ENCODE results near the gene FOXO3. TPM values are rescaled to one million over a fixed set of nuclear protein-coding genes. Genes with fewer than 3 reads are reported as not detected.

The FOXO3 gene
- total and polyA plus RNA-seq, 2 of the 8 experiments (the other 6 are each of a cell fraction or from before 2014, with no cell fraction given) = 13.1 to 19.3 TPM

DNA sequence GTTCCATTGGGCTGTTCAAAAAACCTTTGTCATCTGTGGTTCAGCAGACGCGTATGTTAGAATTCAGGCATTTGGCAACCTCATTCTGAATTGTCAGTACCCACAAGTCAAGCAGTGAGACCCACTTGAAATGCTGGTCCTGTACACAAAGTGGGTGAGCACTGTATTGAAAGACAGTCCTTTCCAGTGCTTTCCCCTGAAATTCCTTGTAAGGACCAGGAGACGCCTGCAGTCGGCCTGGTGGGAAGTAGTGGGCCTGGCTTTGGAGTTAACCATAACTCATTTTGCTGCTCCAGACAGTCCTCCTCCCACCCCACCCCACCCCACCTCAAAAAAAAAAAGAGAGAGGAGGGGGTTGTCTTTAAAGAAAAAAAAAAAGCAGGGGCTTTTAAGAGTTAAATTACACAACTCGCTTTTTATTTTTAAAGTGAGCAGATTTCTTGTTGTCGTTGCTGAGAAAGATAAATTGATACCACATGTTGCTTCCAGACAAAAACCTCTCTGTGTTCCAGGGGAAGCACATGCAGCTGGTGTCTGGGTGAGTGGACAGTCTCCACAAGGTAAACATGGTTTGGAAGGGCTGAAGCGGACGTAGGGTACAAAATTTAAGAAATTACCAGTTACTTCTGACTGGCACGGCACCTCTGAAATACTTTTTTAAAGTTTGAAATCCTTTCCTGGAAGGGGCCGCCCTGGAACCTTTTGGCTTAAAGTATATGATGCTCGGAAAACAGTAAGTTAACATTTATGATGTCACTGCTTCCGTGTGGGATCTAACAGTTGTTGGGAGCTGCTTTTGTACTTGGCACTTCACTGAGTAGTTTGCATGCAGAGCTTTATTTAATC lies 95.3 kb downstream of the FOXO3 start:
- no peak overlapping the region for H2AFZ ChIP-seq (ENCODE audit: low read length)
- H3K4me1 ChIP-seq (replicated peaks in 1 of 4; ENCODE audit: control insufficient read depth in 3 of 4, insufficient read depth in 4 of 4, low read length in 3 of 4) = peaks cover 0 to 3% (median under 1%) of the 10 kb centered on the region in 4 experiments; a peak in 2 of 7 replicates
- H4K5ac ChIP-seq (ENCODE audit: insufficient read length, low read depth, low read length) = no peak overlapping the region
- H4K8ac ChIP-seq (ENCODE audit: extremely low read depth, insufficient read depth, low read length) = no peak overlapping the region
- no peak overlapping the region for H2BK15ac ChIP-seq (ENCODE audit: low read length)
- H3K23me2 ChIP-seq (ENCODE audit: low read depth, low read length) = no peaks in the 10 kb centered on the region
- no peak overlapping the region for H2BK120ac ChIP-seq (replicated peaks; ENCODE audit: low read depth, low read length)
- H3K79me2 ChIP-seq (ENCODE audit: control insufficient read depth in 1 of 2, insufficient read depth in 2 of 2, low read length in 2 of 2) = peaks cover 0 to 41% of the 10 kb centered on the region in 2 experiments; a peak in 2 of 4 replicates
- H3K4me3 ChIP-seq (ENCODE audit: extremely low read depth in 1 of 4, insufficient read depth in 2 of 4, low read depth in 3 of 4, low read length in 4 of 4) = no peak overlapping the region
- ChIA-PET CTCF (ENCODE audit: partially characterized antibody) (no interaction called here), POLR2A (ENCODE audit: partially characterized antibody) (no interaction called here)
- no peak overlapping the region for H2BK5ac ChIP-seq (ENCODE audit: low read depth, low read length)
- H2BK12ac ChIP-seq (ENCODE audit: low read depth, low read length) = no peak overlapping the region
- H3K18ac ChIP-seq (ENCODE audit: extremely low read depth, low read length) = no peak overlapping the region
- H4K20me1 ChIP-seq (replicated peaks in 1 of 2; ENCODE audit: control insufficient read depth in 1 of 2, insufficient read depth in 2 of 2, low read length in 2 of 2) = no peaks in the 10 kb centered on the region
- H4K91ac ChIP-seq (replicated peaks; ENCODE audit: insufficient read length, low read length) = no peak overlapping the region
- H3K56ac ChIP-seq (replicated peaks; ENCODE audit: insufficient read length, low read depth, low read length) = no peak overlapping the region
- no peaks in the 10 kb centered on the region for H3K9me3 ChIP-seq (ENCODE audit: insufficient read depth in 2 of 2, low read depth in 1 of 2, low read length in 1 of 2)
- no peak overlapping the region for H3K4me2 ChIP-seq (ENCODE audit: insufficient read depth in 1 of 2, low read depth in 2 of 2, low read length in 2 of 2)
- no peaks in the 10 kb centered on the region for H3K36me3 ChIP-seq (ENCODE audit: control insufficient read depth in 2 of 4, insufficient read depth in 4 of 4, low read length in 3 of 4)
- no peaks in the 10 kb centered on the region for H3K27me3 ChIP-seq (replicated peaks in 1 of 4; ENCODE audit: control insufficient read depth in 3 of 4, extremely low read depth in 1 of 4, insufficient read depth in 3 of 4, low read length in 3 of 4)
- no peak overlapping the region for H3K4ac ChIP-seq (replicated peaks; ENCODE audit: insufficient read length, low read depth, low read length)
- H2BK20ac ChIP-seq (ENCODE audit: low read length) = no peak overlapping the region
- no peak for FAIRE-seq
- no peak overlapping the region for H3K27ac ChIP-seq (ENCODE audit: low read depth, low read length)
- H3K9ac ChIP-seq (replicated peaks in 1 of 4; ENCODE audit: extremely low read depth in 1 of 4, low read depth in 3 of 4, low read length in 3 of 4) = no peak overlapping the region
- WGBS, 2 experiments (ENCODE audit: extremely low coverage in 1 of 2, insufficient coverage in 1 of 2, insufficient read length in 1 of 2, insufficient replicate concordance in 2 of 2, low coverage in 1 of 2, low lambda C conversion rate in 2 of 2, missing lambda C conversion rate in 1 of 2) = 87% methylated on average over 12 of the region's 12 CpGs; no CpG with 5 or more reads in 1 of the 2 experiments
- DNase-seq (ENCODE audit: low read depth in 1 of 2, low spot score in 2 of 2) = no peak
- no peak overlapping the region for H2AK5ac ChIP-seq (ENCODE audit: low read depth, low read length)
- no peak overlapping the region for H3K23ac ChIP-seq (ENCODE audit: insufficient read length)
- H3K14ac ChIP-seq (ENCODE audit: insufficient read length) = no peak overlapping the region
- H3K79me1 ChIP-seq (ENCODE audit: low read depth, low read length) = no peaks in the 10 kb centered on the region; the same call in 1 of the 2 replicates
- TF ChIP-seq BACH1 (IDR thresholded peaks at IDR 0.05; ENCODE audit: low read length) = no peak
- TF ChIP-seq CHD2 (IDR thresholded peaks at IDR 0.05; ENCODE audit: low read length) = no peak
- TF ChIP-seq EGR1 (IDR thresholded peaks at IDR 0.05; ENCODE audit: borderline replicate concordance, low read depth, low read length) = no peak
- no peak for TF ChIP-seq CTBP2 (IDR thresholded peaks at IDR 0.05; ENCODE audit: borderline replicate concordance, insufficient read depth, insufficient read length, low read length)
- TF ChIP-seq SRF (IDR thresholded peaks at IDR 0.05; ENCODE audit: low read depth, low read length) = no peak
- no peak for TF ChIP-seq PHF8 (conservative IDR thresholded peaks at IDR 0.05; ENCODE audit: low read depth, low read length)
- TF ChIP-seq MAFK (IDR thresholded peaks at IDR 0.05; ENCODE audit: low read depth, low read length) = no peak
- TF ChIP-seq RAD21 (IDR thresholded peaks at IDR 0.05 in 1 of 2, conservative IDR thresholded peaks at IDR 0.05 in 1 of 2; ENCODE audit: low read depth in 2 of 2, low read length in 2 of 2) = no peak
- no peak for TF ChIP-seq KDM4A (IDR thresholded peaks at IDR 0.05; ENCODE audit: low read depth, low read length, severe bottlenecking)
- no peak for TF ChIP-seq RXRA (IDR thresholded peaks at IDR 0.05; ENCODE audit: insufficient read depth, low read depth, low read length)
- TF ChIP-seq CEBPB (IDR thresholded peaks at IDR 0.05; ENCODE audit: low read depth, low read length) = no peak
- no peak for TF ChIP-seq CBX8 (IDR thresholded peaks at IDR 0.05; ENCODE audit: borderline replicate concordance, low read depth, low read length)
